Colonic mucosa (tissue), 4 donors: ENCODE measurements around the gene DGCR8. TPM values are rescaled to one million over a fixed set of nuclear protein-coding genes. Genes with fewer than 3 reads are reported as not detected.

Source experiments
- DNase-seq: peaks from one replicate; pipeline ENCODE4 v3.0.0-alpha.2; 2020
- H3K27ac ChIP-seq: fragments of 200-600 bp; one replicate; pipeline ENCODE4 v1.8.0; 2021
- H3K27me3 ChIP-seq: fragments of 200-600 bp; one replicate; pipeline ENCODE4 v1.8.0; 2021
- H3K36me3 ChIP-seq: fragments of 200-600 bp; one replicate; pipeline ENCODE4 v1.8.0; 2021
- H3K4me1 ChIP-seq: fragments of 200-600 bp; one replicate; pipeline ENCODE4 v1.8.0; 2021; ENCODE audit warnings: mild to moderate bottlenecking
- H3K4me3 ChIP-seq: fragments of 200-600 bp; one replicate; pipeline ENCODE4 v1.8.0; 2021
- H3K9ac ChIP-seq, 2 donors: one replicate each; pipeline ENCODE4 v1.7.0; 2013; ENCODE audit warnings: control low read depth in 2 of 2, low read depth in 2 of 2, low read length in 2 of 2
- H3K9me3 ChIP-seq: fragments of 200-600 bp; one replicate; pipeline ENCODE4 v1.8.0; 2021
- intact Hi-C: fragments of 100-400 bp; cut with DNase I; formaldehyde crosslinking; loops from one replicate; pipeline ENCODE4 v1.14.1; 2022
- total RNA-seq, 2 donors: library from RNA; stranded (reverse); fragmentation: NEBNext Ultra II Directional in 1 of 2; extraction: Animal tissue kit (Norgen Biotek cat#: 25700) in 1 of 2; gene quantifications; one replicate each; pipeline ENCODE4 v1.2.1, GENCODE V29; 2021
- TF ChIP-seq, protein P1 (sequence below): fragments of 200-600 bp; IDR thresholded peaks from one replicate; pipeline ENCODE4 v1.8.0; 2022; ENCODE audit warnings: antibody characterized with exemption, mild to moderate bottlenecking
- donor health status: healthy.
- donor health status: DM: no; HTN: no; CAD: no.
- donor health status: DM: no; HTN: no; CAD: no.

DGCR8 gene
- total RNA-seq, 2 donors from 2014 or later, result 21.1 to 52.7 TPM

DNA sequence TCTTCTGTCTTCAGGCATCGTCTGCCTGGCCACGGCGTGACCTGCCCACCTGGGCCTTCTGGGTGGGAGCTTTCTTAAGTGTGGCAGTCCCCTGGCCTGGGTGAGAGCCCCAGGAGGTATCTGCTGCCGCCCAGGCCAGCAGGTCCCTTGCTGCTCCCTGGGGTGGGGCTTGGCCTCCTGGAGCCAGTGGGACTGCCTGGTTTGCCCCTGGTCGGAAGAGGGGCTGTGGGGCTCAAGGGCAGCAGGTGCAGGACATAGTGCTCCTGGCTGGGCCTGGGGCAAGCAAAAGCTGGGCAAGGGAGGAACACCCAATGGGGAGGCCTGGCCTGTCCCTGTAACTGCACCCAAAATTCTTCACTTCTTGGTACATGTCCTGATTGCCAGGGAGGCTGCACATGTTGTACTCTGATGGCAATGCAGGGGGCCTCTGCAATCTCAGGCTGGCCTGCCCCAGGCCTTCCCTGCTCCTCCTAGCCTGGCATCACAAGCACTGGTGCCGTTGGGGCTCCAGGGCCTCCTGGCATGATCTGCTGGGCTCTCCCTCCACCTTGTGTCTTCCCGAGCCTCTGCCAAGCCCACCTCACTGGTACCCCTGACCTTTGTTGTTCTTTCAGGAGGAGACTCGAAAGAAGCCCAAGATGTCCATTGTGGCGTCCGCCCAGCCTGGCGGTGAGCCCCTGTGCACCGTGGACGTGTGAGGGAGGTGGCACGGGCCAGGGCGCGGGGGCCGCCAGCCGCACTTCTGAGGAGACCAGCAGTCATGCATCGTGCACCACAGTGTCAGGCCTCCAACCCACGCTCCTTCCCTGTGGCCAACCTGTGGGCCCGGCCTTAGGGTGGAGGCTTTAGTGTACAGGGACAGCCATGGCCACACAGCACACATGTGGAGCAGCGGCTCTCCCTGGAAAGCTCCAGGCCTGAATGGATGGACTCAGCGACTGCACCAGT is 29.6 kb downstream of the DGCR8 start:
- Histone ChIP-seq H3K27ac (no peak overlapping the region), H3K4me3 (no peak overlapping the region), H3K9ac (no peak overlapping the region), H3K4me1 (no peaks in the 10 kb centered on the region), H3K27me3 (no peaks in the 10 kb centered on the region), H3K36me3 (peaks cover 23% of the 10 kb centered on the region), H3K9me3 (no peaks in the 10 kb centered on the region)
- no peak for DNase-seq
- TF ChIP-seq, protein P1, sequence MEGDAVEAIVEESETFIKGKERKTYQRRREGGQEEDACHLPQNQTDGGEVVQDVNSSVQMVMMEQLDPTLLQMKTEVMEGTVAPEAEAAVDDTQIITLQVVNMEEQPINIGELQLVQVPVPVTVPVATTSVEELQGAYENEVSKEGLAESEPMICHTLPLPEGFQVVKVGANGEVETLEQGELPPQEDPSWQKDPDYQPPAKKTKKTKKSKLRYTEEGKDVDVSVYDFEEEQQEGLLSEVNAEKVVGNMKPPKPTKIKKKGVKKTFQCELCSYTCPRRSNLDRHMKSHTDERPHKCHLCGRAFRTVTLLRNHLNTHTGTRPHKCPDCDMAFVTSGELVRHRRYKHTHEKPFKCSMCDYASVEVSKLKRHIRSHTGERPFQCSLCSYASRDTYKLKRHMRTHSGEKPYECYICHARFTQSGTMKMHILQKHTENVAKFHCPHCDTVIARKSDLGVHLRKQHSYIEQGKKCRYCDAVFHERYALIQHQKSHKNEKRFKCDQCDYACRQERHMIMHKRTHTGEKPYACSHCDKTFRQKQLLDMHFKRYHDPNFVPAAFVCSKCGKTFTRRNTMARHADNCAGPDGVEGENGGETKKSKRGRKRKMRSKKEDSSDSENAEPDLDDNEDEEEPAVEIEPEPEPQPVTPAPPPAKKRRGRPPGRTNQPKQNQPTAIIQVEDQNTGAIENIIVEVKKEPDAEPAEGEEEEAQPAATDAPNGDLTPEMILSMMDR, result no peak
- intact Hi-C loops, result loop anchor here (10.0 kb wide), 1 partner anchor 145 kb away; no protein-coding TSS in a partner anchor

GRCh38 chr22:20110359-20110985 is 30.4 kb downstream of the DGCR8 start:
- H3K9me3 ChIP-seq, result no peaks in the 10 kb centered on the region
- DNase-seq, result no peak
- H3K27ac ChIP-seq, result no peak overlapping the region
- TF ChIP-seq, protein P1, result no peak
- H3K9ac ChIP-seq, result no peak overlapping the region
- H3K36me3 ChIP-seq, result peaks cover 23% of the 10 kb centered on the region
- no peaks in the 10 kb centered on the region for H3K4me1 ChIP-seq
- intact Hi-C loops, result loop anchor here (10.0 kb wide), 1 partner anchor 146 kb away; no protein-coding TSS in a partner anchor
- H3K27me3 ChIP-seq, result no peaks in the 10 kb centered on the region
- no peak overlapping the region for H3K4me3 ChIP-seq

DNA sequence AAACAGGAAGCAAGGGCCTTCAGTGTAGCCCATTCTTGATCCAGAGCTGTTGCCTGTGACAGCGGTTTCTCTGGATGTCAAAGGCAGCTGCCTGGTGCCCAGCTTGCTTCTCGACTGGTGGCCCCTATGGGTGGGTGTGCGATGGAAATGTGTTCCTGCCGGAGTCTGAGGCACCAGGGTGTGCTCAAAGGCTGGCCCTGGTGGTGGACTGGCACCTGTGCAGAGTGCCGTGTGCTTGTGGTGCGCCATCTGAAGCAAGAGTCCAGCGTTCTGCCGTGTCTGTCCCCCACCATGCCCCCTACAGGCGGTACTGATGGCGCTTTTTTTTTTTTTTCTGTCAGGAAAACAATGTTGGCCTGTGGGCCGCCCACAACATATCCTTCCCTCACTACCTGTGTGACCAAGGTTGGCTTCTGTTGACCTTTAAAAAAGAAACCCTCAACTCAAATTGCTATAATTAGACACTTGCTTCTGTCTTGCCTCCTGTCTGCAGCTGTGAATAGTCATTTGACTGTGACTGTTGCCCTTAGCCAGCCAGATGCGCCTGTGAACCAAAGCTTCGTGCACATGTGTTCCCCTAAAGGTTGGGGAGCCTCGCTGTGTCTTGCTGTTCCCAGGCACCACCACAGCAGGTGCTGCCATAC is 31.1 kb downstream of the DGCR8 start:
- no peak overlapping the region for H3K4me3 ChIP-seq
- peaks cover 4% of the 10 kb centered on the region for H3K4me1 ChIP-seq
- H3K27ac ChIP-seq, result no peak overlapping the region
- H3K36me3 ChIP-seq, result peaks cover 20% of the 10 kb centered on the region
- H3K27me3 ChIP-seq, result no peaks in the 10 kb centered on the region
- no peak for DNase-seq
- H3K9ac ChIP-seq, result no peak overlapping the region
- TF ChIP-seq, protein P1, result no peak
- H3K9me3 ChIP-seq, result no peaks in the 10 kb centered on the region
- intact Hi-C loops, result loop anchor here (10.0 kb wide), 1 partner anchor 146 kb away; no protein-coding TSS in a partner anchor

GRCh38 chr22:20111689-20112622 is 31.9 kb downstream of the DGCR8 start:
- Histone ChIP-seq H3K27ac (no peak overlapping the region), H3K4me3 (no peak overlapping the region), H3K9ac (no peak overlapping the region), H3K4me1 (peaks cover 7% of the 10 kb centered on the region), H3K36me3 (peaks cover 15% of the 10 kb centered on the region), H3K27me3 (no peaks in the 10 kb centered on the region), H3K9me3 (no peaks in the 10 kb centered on the region)
- DNase-seq, result no peak
- TF ChIP-seq, protein P1, result no peak
- intact Hi-C loops, result loop anchor here (10.0 kb wide), 1 partner anchor 147 kb away; no protein-coding TSS in a partner anchor
